A549 (cell line): ENCODE measurements around the gene IL17REL.

Experiments used
- KDM1A ChIP-seq: fragments of 200-600 bp; sonication (generic); IDR thresholded peaks from 2 replicates; pipeline ENCODE4 v1.6.1; 2016; ENCODE audit warnings: low read depth, mild to moderate bottlenecking
- KDM5A ChIP-seq: fragments of 200-600 bp; sonication (generic); IDR thresholded peaks from 2 replicates; pipeline ENCODE4 v1.6.1; 2016; ENCODE audit warnings: antibody characterized with exemption, mild to moderate bottlenecking
- MAZ ChIP-seq: fragments of 150-350 bp; IDR thresholded peaks from 2 replicates; pipeline ENCODE4 v1.6.1; 2014; ENCODE audit warnings: antibody characterized with exemption, low read depth, low read length, borderline replicate concordance
- NR3C1 ChIP-seq: fragments of >200 bp; sonication (Bioruptor Twin); formaldehyde crosslinking; IDR thresholded peaks from 3 replicates; pipeline ENCODE4 v1.6.1; 2017
- RCOR1 ChIP-seq: fragments of 150-350 bp; IDR thresholded peaks from 2 replicates; pipeline ENCODE4 v1.6.1; 2014; ENCODE audit warnings: antibody characterized with exemption, low read length, low read depth
- TF ChIP-seq, protein P1 (sequence below): fragments of >200 bp; sonication (Bioruptor Twin); formaldehyde crosslinking; IDR thresholded peaks from 3 replicates; pipeline ENCODE4 v1.5.1; 2016
- TF ChIP-seq, protein P2 (sequence below): fragments of >200 bp; sonication (Bioruptor Twin); formaldehyde crosslinking; IDR thresholded peaks from 2 replicates; pipeline ENCODE4 v1.6.1; 2016

DNA sequence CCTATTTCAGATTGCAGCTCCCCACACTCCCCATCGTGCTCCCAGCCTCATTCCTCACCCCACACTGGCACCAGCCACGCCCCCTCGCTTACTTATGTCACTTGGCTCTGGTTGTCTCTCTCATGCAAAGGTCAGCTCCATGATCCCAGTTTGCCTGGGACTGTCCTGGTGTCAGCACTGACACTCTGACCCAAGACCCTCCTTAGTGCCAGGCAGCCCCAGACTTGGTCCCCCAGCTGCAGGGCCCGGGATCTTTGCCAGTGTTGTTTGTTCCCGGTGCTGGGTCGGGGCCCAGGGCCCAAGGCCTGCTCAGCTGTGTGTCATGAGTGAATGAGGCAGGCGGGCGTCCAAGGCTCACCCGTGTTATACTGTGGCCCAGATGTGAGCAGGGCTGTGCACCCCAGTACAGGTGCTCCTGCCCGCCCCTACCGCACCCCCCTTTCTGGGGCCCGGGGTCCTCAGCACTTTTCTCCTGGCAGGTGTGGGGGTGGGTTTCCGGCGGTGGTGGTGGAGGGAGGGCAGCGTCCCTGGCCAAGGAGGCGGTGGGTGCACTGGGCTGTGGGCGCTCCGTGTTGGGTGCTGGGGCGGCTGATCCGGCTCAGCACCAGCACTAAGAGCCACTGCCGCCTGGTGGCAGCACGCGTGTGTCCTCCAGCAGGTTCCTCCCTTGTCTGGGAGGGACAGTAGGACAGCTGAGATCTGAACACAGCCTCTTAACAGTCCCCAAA lies 19.5 kb downstream of the IL17REL start:
- TF ChIP-seq, protein P1, sequence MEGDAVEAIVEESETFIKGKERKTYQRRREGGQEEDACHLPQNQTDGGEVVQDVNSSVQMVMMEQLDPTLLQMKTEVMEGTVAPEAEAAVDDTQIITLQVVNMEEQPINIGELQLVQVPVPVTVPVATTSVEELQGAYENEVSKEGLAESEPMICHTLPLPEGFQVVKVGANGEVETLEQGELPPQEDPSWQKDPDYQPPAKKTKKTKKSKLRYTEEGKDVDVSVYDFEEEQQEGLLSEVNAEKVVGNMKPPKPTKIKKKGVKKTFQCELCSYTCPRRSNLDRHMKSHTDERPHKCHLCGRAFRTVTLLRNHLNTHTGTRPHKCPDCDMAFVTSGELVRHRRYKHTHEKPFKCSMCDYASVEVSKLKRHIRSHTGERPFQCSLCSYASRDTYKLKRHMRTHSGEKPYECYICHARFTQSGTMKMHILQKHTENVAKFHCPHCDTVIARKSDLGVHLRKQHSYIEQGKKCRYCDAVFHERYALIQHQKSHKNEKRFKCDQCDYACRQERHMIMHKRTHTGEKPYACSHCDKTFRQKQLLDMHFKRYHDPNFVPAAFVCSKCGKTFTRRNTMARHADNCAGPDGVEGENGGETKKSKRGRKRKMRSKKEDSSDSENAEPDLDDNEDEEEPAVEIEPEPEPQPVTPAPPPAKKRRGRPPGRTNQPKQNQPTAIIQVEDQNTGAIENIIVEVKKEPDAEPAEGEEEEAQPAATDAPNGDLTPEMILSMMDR, result peak; percentile 60
- no peak for TF ChIP-seq MAZ
- TF ChIP-seq, protein P2, sequence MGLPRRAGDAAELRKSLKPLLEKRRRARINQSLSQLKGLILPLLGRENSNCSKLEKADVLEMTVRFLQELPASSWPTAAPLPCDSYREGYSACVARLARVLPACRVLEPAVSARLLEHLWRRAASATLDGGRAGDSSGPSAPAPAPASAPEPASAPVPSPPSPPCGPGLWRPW, result no peak
- TF ChIP-seq KDM1A, result no peak
- no peak for TF ChIP-seq KDM5A
- TF ChIP-seq NR3C1, result no peak
- TF ChIP-seq RCOR1, result no peak
